GM19043 (cell line): ENCODE results near the gene MCM9.
"Not testable (repeated sequence)": the region's sequence is repeated elsewhere in the genome, so short reads cannot be mapped to it uniquely, and the experiment has no call there.

ENCODE experiments used
- ATAC-seq: cut with Tn5 transposase; IDR thresholded peaks from one replicate; pipeline ENCODE4 v1.9.1; 2021; ENCODE audit warnings: low read depth; ENCODE audit not compliant: unreplicated experiment

Gene MCM9

GRCh38 chr6:118775381-118775780 is 159.6 kb downstream of the MCM9 start:
- ATAC-seq = no peak

GRCh38 chr6:118774581-118774980 is 160.4 kb downstream of the MCM9 start:
- ATAC-seq = no peak

GRCh38 chr6:118772886-118773285 is 162.1 kb downstream of the MCM9 start:
- ATAC-seq = no peak

GRCh38 chr6:118771253-118771652 is 163.7 kb downstream of the MCM9 start:
- no peak for ATAC-seq

- ATAC-seq = no peak
Measured at GRCh38 chr6:118770835-118771234, 164.1 kb downstream of the MCM9 start.

- no peak for ATAC-seq
Measured at GRCh38 chr6:118770112-118770788, 164.7 kb downstream of the MCM9 start.

- no peak for ATAC-seq
Measured at GRCh38 chr6:118768904-118769325, 166.0 kb downstream of the MCM9 start.

- ATAC-seq = no peak
Measured at GRCh38 chr6:118768441-118768840, 166.5 kb downstream of the MCM9 start.

GRCh38 chr6:118765316-118765715 is 169.6 kb downstream of the MCM9 start:
- ATAC-seq = not testable (repeated sequence)

- no peak for ATAC-seq
Measured at GRCh38 chr6:118764766-118765165, 170.2 kb downstream of the MCM9 start.
